Right lobe of liver (tissue), 4 donors: ENCODE data around the gene SRCIN1.

Experiments
- POLR2A ChIP-seq: fragments of 450-650 bp; IDR thresholded peaks from one replicate; pipeline ENCODE4 v1.6.1; 2017; ENCODE audit warnings: antibody characterized with exemption, mild to moderate bottlenecking
- TF ChIP-seq, protein P1 (sequence below), 4 donors: fragments of 200-600 bp in 3 of 4; fragments of 450-650 bp in 1 of 4; IDR thresholded peaks; one replicate each; pipeline versions ENCODE4 v1.5.1 to v1.8.0; 2016 to 2022; ENCODE audit warnings: antibody characterized with exemption in 4 of 4, mild to moderate bottlenecking in 2 of 4
- donor health status: DM: no; HTN: no; CAD: no.
- donor health status: DM: no; HTN: no; CAD: no.
- donor health status: DM: no; HTN: yes; CAD: no.

DNA sequence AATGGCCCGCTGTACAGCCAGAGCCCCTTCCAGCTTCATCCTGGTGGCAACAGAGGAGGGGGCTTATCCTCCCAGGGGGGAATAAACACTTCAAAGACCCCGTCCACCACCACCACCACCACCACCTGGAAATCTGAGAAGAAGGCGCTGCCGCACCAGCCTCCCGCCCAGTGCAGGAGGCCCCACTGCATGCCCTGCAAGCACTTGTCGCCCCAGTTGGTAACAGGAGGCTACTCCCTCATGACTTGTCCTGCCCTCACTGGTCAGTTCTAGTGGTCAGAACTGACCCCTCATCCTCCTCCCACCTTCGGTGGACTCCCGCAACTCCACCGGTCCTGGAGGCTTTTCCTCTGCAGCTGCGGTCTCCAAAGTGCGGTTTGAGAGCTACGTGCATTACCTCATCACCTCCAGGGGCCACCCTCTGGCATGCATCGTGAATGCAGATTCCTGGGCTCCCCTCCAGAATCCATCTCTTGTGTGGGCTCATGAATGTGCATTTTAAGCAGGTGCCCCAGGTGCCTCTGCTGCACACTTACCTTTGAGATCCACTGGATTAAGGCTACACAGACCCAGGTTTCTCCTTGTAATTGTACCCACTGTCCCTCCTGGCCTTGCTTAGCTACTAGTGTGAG lies 71.8 kb downstream of the SRCIN1 start:
- TF ChIP-seq, protein P1, sequence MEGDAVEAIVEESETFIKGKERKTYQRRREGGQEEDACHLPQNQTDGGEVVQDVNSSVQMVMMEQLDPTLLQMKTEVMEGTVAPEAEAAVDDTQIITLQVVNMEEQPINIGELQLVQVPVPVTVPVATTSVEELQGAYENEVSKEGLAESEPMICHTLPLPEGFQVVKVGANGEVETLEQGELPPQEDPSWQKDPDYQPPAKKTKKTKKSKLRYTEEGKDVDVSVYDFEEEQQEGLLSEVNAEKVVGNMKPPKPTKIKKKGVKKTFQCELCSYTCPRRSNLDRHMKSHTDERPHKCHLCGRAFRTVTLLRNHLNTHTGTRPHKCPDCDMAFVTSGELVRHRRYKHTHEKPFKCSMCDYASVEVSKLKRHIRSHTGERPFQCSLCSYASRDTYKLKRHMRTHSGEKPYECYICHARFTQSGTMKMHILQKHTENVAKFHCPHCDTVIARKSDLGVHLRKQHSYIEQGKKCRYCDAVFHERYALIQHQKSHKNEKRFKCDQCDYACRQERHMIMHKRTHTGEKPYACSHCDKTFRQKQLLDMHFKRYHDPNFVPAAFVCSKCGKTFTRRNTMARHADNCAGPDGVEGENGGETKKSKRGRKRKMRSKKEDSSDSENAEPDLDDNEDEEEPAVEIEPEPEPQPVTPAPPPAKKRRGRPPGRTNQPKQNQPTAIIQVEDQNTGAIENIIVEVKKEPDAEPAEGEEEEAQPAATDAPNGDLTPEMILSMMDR (IDR thresholded peaks at IDR 0.05) = no peak
- TF ChIP-seq POLR2A = no peak
